Measurements from ENCODE around the gene SLC35F5.
"Not testable (repeated sequence)": the region's sequence is repeated elsewhere in the genome, so short reads cannot be mapped to it uniquely, and the experiment has no call there.

Gene SLC35F5

GRCh38 chr2:113756355-113757137 is at the start of gene SLC35F5:
Gene SLC35F5 (minus strand): TSS chr2:113756642. CDS start chr2:113756409, 233 bp downstream.
- DNase-seq, result peak; percentile 97

- no peak for DNase-seq
These were observed 42.9 kb upstream of the SLC35F5 start for GRCh38 chr2:113799375-113799774.

GRCh38 chr2:113797237-113797636 is 40.8 kb upstream of the SLC35F5 start:
- no peak for DNase-seq

- no peak for DNase-seq
These were observed 40.2 kb upstream of the SLC35F5 start for GRCh38 chr2:113796592-113797175.

- DNase-seq, result no peak
These were observed 39.0 kb upstream of the SLC35F5 start for GRCh38 chr2:113795405-113795920.

GRCh38 chr2:113791697-113792590 is 35.5 kb upstream of the SLC35F5 start:
- DNase-seq, result no peak

GRCh38 chr2:113784823-113785744 is 28.6 kb upstream of the SLC35F5 start:
- DNase-seq, result no peak

GRCh38 chr2:113780472-113780871 is 24.0 kb upstream of the SLC35F5 start:
- DNase-seq, result no peak

GRCh38 chr2:113777371-113777770 is 20.9 kb upstream of the SLC35F5 start:
- DNase-seq, result no peak

- no peak for DNase-seq
These were observed 20.5 kb upstream of the SLC35F5 start for GRCh38 chr2:113776949-113777348.

- not testable (repeated sequence) for DNase-seq
These were observed 18.2 kb upstream of the SLC35F5 start for GRCh38 chr2:113774616-113775015.

GRCh38 chr2:113770929-113771328 is 14.5 kb upstream of the SLC35F5 start:
- DNase-seq, result no peak

- DNase-seq, result no peak
These were observed 13.1 kb upstream of the SLC35F5 start for GRCh38 chr2:113769555-113769954.

- DNase-seq, result no peak
These were observed 12.3 kb upstream of the SLC35F5 start for GRCh38 chr2:113768770-113769169.

- DNase-seq, result no peak
These were observed 11.5 kb upstream of the SLC35F5 start for GRCh38 chr2:113767811-113768460.

GRCh38 chr2:113765276-113765675 is 8.8 kb upstream of the SLC35F5 start:
- DNase-seq, result no peak

- DNase-seq, result no peak
These were observed 6.1 kb upstream of the SLC35F5 start for GRCh38 chr2:113762377-113763118.

- no peak for DNase-seq
These were observed 4.0 kb upstream of the SLC35F5 start for GRCh38 chr2:113760400-113760799.

GRCh38 chr2:113757138-113757657 is 756 bp upstream of the SLC35F5 start:
- no peak for DNase-seq

GRCh38 chr2:113755835-113756354 is 547 bp downstream of the SLC35F5 start:
- peak; percentile 68 for DNase-seq

All from stimulated activated CD8-positive, alpha-beta memory T cell treated with anti-CD3 and anti-CD28 coated beads, Interleukin-4, amount 100 ng/mL, for 48 hours (primary cell).